GM19043 (cell line): ENCODE data around the gene TSC22D1.

Experiments used
- ATAC-seq: cut with Tn5 transposase; IDR thresholded peaks from one replicate; pipeline ENCODE4 v1.9.1; 2021; ENCODE audit warnings: low read depth; ENCODE audit not compliant: unreplicated experiment

Gene TSC22D1

DNA sequence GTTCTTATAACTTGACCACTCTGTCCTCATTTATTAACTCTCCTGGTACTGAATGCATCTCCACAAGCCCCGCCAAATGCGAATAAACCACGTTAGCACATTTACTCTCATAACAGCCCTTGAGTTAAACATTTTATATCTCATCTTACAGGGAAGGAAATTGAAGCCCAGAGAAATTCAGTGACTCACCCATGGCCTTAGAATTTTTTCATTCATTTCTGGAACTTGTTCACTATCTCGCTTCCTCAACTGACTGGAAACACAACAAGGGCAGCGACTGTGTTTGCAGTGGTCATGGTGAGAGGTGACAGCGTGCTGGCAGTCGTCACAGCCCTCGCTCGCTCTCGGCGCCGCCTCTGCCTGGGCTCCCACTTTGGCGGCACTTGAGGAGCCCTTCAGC, 163.0 kb downstream of the TSC22D1 start:
- no peak for ATAC-seq

DNA sequence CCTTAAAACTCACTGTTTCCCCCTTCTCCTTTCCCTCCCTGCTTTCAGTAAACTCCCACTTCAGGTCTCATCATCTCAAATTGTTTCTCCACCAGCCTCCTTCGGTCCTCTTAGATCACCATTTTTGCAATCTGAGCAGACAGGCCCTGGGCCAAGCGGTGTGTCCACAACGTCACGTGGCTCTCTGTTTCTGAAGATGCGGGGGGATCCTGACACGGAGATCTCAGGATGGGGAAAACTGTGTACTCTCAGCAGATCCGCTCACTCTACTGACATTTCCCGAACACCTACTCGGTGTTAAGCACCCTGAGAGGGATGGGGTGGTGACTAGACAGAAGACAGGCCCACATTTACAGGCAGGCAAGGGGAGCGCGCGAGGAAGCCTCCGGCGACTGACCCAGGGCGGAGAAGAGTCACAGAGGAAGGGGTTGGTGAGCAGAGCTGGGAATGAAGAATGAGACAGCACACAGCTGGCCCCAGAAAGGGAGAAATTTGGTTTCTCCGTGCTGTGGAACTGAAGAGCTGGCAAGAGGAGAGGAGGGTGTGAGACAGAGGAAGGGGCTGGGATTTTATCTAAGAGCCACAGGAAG, 163.7 kb downstream of the TSC22D1 start:
- ATAC-seq: no peak

DNA sequence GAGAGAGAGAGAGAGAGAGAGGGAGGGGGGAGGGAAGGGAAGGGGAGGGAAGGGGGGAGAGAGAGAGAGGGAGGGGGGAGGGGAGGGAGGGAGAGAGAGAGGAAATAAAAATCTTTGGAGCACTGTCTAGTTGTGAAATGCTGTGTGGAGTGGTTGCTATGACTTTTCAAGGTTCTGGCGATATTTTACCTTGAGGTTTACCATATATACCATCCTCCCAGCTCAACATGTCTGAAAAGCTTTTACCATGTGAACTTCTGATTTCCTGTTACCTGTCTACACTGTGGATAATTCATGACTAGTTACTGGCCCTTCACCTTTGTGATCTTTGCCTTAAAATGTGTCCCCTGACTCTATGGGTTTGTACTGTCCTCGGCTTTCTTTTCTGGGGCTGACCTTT, 164.3 kb downstream of the TSC22D1 start:
- no peak for ATAC-seq

DNA sequence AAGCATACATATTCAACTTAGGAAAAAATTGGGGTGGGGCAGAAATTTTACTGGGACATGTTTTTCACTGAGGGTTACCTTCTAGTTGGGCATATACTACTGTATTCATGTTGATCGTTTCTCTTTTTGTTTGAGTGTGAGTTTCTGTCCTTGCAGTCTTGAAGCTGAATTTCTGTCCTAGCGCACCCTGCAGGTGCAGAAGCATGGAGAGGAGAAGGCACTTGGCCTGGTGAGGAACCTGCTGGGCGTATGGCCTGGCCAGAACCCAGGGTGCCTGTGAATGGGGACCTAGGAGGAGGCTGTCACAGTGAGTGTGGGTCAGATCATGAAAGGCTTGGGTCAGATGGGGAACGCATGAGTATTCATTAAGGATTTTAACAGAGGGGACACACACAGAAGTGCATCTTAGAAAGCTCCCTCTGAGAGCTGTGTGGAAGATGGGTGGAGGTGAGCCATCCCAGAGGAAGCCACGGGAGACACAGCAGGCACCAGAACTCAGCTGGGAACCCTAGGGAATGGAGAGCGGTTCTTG, 165.7 kb downstream of the TSC22D1 start:
- no peak for ATAC-seq

- no peak for ATAC-seq
Measured at GRCh38 chr13:44409595-44409994, 166.5 kb downstream of the TSC22D1 start.

GRCh38 chr13:44407891-44408290, 168.2 kb downstream of the TSC22D1 start:
- no peak for ATAC-seq

DNA sequence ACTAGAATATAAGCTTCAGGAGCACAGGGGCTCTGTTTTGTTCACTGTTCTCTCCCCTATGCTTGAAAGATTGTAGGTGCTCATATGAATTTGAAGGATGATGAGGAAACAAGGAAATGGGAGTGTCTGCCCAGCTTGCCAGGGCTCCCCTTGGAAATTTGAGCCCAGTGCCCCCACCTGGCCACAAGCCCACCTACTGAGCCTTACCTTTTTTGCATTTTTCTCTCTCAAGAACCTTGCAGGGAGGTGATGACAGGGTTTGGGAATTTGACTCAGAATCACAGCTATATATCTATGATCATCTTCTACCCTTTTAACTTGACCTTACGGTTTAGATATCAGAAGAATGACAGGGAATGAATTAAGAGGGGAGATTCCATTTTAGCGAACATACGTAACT, 168.8 kb downstream of the TSC22D1 start:
- no peak for ATAC-seq

DNA sequence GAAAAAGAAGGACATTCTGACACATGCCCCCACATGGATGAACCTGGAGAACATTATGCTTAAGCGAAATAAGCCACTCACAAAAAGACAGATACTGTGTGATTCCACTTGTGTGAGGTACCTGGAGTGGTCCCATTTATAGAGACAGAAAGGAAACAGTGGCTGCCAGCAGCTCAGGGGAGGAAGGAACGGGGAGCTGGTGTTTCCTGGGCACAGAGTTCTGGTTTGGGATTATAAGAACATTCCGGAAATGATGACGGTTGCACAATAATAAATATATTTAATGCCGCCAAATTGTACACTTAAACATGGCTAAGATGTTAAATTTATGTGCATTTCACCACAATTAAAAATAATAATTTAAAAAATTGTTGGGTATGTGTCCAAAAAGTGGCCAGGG, 169.5 kb downstream of the TSC22D1 start:
- no peak for ATAC-seq

DNA sequence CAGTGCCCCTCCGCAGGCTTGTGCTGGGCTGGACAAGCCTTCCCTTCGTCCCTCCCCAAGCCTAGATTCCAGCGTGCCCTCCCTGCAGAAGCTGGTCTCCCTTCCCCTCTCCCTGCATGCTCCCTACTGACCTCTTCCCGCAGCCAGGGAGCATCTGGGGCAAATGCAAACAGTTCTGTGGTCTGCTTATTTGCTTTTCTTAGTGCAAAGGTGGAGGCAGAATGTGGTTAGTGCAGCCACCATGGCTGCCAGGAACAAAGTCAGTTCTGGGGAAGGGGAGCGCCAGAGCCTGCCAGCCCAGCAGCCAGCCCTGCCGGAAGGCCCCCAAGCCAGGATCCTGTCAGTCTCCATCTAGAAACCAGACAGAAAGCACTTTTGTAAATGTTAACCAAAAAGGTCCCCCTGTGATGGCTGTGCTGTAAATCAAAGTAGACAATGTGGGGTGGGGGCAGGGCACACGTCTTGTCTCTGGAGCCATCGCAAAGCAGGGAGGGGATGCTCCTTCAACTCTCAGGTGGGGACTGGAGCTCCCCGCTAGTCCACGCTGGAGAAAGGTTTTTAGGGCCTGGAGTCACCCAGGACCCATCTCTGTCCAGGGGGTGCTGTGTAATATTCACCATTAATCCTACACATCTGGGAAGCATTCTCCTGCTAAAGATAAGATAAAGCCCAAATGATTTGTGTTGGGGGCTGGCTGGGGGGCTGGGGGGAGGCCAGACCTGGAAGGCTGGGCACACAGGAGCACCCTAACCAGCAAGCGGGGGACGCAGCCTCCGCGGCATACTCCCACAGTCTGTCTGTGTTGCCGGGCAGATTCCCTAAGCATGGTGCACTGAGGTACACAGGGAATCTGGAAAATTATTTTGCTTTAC, 171.6 kb downstream of the TSC22D1 start:
- ATAC-seq: no peak

DNA sequence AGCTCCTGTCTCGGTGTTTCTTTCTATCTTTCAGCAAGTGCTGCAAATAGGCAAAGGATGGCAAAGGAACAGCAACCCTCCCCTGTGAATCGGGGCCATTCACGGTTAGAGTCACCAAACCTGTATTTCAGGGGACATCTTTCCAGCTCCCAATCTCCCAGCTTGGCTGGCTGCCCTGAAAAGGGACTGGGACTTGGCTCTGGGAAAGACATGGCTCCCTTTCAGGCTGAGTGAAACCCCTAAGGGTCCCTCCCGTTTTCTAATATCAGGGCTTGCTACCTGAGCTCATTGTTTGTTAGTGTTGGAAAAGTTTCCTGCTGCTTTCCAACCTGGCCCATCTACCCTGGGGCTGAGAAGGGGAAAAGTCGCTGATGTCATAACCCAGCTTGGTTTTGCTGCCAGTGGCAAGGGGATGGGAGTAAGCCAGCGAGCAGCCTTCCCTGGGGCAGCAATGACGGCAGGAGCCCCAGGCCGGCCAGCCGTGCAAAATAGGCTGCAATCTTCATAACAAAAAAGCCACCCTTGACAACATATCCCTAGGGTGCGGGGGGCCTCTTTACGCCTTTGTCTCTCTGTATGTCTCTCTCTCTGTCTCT, 172.6 kb downstream of the TSC22D1 start:
- ATAC-seq: no peak

GRCh38 chr13:44402899-44403445, 173.2 kb downstream of the TSC22D1 start:
- ATAC-seq: no peak

GRCh38 chr13:44401577-44401976, 174.6 kb downstream of the TSC22D1 start:
- no peak for ATAC-seq

GRCh38 chr13:44400736-44401135, 175.4 kb downstream of the TSC22D1 start:
- ATAC-seq: no peak

- ATAC-seq: no peak
Measured at GRCh38 chr13:44399074-44399473, 177.1 kb downstream of the TSC22D1 start.

DNA sequence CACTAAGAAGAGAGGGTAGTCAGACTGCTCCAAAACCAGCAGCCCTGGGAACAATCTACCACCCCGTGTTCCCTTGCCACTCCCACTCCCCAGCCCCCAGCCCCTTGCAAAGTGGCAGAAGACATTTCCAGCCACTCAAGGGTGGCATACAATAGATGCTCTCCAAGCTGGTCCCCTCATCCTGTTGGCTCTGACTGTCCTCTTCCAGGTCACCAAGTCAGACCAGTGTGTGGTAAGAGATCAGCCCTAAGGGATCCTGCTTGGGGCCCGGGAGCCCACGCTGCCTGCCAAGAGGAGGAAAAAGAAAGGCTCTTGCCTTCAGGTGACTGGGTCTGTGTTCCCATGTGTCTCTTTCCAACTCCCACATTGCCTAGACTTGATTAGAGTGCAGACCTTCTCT, 177.5 kb downstream of the TSC22D1 start:
- ATAC-seq: no peak

DNA sequence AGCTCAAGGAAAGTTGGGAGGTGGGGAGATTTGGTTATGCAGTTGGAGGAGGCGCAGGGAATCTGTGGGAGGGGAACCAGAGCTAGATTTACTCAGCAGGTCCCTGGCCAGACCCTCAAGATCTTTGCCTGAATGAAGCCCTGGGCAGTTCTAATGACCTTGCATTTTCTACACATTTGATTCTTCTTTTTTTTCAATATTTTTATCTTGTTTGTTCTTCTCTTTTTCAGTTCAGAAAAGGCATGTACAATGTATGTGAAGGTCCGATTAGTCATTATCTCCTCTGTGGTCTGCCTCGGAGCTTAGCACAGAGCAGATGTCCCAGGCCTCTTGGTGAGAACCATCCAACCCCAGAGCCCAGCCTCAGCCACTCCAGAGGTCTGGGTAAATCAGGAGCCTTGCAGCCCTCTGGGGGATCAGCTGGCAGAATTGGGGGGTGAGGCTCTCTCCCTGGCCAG, 178.3 kb downstream of the TSC22D1 start:
- no peak for ATAC-seq

- no peak for ATAC-seq
Measured at GRCh38 chr13:44396701-44397580, 179.2 kb downstream of the TSC22D1 start.

DNA sequence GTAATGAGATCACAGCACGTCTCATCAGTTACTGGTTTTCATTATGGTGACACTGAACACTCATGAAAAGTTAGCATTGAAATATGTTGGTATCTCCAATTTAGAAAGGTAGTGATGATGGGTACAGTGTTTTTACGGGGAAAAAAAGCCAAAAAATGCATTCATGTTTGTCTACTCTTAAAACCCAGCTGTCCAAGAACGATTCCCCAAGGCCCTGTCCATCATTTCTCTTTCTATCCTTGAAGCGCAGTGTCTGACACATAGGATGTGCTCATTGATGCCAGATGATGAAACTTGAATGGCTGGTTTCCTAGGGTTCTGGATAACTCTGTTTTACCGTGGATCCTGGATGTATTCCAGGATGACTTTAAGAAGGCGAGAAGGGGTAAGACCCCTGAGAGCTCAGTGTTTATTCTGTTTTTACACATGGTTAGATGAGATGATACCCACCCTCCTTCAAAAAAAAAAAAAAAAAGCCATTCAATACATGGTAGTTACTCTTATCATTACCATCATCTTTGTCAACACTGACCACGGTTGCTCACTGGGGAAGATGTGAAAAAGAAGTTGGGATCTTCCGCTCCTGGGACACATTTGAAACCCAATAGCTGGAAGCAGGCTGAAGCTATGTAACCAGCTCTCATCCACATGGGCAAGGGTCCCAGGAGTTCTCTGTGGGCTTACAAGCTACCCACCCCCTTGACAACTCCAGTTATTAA, 180.0 kb downstream of the TSC22D1 start:
- ATAC-seq: no peak

GRCh38 chr13:44394658-44395057, 181.5 kb downstream of the TSC22D1 start:
- ATAC-seq: no peak

DNA sequence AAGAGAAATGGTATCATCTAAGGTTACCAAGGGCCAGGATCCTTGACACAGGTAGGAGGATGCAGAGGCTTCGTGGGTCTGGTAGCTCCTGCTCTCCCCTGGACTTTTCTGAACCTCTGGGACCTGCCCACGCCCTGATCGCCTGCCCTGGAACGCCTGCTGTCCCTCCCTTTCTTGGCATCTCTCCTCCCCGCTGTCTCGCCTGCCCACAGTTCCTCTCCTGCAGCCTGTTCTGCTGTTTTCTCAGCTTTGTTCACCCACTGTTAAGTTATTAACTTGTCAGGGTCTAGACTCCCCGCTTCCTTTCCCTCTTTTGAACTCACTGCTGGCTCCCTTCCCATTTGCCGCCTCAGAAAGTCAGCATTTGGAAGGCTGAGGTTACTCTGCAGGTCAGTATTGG, 182.7 kb downstream of the TSC22D1 start:
- no peak for ATAC-seq
